KOPT-K1 (cell line): ENCODE results near the gene TMEM254.
"Not testable (repeated sequence)": the region's sequence is repeated elsewhere in the genome, so short reads cannot be mapped to it uniquely, and the experiment has no call there.

Source experiments
- H3K27ac ChIP-seq: fragments of 200-600 bp; sonication (generic); 2 replicates; pipeline ENCODE4 v1.5.1; 2016; ENCODE audit warnings: antibody characterized with exemption, mild to moderate bottlenecking, low read depth, low read length; ENCODE audit not compliant: poor library complexity, severe bottlenecking
- H3K36me3 ChIP-seq: fragments of 200-600 bp; sonication (generic); 2 replicates; pipeline ENCODE4 v1.5.1; 2017; ENCODE audit warnings: antibody characterized with exemption, mild to moderate bottlenecking, low read length, moderate library complexity; ENCODE audit not compliant: insufficient read depth
- H3K9me3 ChIP-seq: fragments of 200-600 bp; sonication (generic); 2 replicates; pipeline ENCODE4 v1.5.1; 2017; ENCODE audit warnings: antibody characterized with exemption, low read length, mild to moderate bottlenecking; ENCODE audit not compliant: insufficient read depth, poor library complexity, severe bottlenecking

Gene TMEM254

DNA sequence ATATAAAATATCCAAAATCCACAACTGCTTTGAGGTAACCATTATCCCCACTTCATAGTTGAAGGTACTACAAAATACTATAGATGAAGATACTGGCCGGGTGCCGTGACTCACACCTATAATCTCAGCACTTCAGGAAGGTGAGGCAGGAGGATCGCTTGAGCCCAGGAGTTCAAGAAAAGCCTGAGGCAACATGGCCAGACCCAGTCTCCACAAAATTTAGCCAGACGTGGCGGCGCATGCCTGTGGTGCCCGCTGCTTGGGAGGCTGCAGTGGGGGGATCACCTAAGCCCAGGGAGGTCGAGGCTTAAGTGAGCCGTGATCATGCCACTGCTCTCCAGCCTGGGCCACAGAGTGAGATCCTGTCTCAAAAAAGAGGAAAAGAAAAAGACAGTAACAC lies 21.7 kb downstream of the TMEM254 start:
- Histone ChIP-seq H3K27ac (no peak overlapping the region), H3K9me3 (no peaks in the 10 kb centered on the region), H3K36me3 (no peaks in the 10 kb centered on the region)

DNA sequence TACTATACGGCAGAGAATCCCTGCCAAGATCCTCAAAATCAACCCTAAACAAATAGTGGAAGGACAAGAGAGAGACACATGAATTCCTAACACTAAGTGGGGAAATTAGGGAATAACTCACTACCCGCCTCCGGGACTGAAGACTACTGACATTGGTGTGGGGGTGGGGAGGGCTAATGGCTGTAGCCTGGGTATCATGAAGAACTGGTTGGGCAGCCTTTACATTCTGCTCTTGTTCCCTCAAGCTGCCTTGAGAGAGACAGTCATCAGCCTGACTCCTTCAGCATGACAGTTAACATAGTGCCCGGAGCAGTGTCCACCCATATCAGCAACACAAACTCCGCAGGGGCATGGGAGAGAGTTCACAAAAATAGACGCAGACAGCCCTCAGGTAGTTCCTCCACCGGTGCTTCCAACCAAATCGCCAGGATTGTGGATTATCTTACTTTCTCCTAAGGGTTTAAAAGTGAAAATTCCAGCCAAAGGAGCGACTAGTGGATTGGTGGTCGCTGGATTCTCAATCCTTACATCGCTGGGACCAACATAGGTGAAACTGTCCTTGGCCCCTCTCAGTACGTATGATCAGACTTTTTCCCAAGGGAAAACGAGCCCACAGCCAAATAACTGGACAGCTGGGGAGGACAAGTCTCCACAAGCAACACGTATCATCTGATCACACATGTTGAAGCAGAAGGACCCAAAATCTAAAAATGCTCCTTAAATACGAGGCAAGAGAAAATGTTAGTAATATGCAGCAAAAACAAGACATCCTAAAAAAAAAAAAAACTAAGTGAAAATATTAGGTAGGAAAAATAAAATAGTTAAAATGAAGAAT lies 22.6 kb downstream of the TMEM254 start:
- no peaks in the 10 kb centered on the region for H3K9me3 ChIP-seq
- H3K27ac ChIP-seq = no peak overlapping the region
- no peaks in the 10 kb centered on the region for H3K36me3 ChIP-seq

DNA sequence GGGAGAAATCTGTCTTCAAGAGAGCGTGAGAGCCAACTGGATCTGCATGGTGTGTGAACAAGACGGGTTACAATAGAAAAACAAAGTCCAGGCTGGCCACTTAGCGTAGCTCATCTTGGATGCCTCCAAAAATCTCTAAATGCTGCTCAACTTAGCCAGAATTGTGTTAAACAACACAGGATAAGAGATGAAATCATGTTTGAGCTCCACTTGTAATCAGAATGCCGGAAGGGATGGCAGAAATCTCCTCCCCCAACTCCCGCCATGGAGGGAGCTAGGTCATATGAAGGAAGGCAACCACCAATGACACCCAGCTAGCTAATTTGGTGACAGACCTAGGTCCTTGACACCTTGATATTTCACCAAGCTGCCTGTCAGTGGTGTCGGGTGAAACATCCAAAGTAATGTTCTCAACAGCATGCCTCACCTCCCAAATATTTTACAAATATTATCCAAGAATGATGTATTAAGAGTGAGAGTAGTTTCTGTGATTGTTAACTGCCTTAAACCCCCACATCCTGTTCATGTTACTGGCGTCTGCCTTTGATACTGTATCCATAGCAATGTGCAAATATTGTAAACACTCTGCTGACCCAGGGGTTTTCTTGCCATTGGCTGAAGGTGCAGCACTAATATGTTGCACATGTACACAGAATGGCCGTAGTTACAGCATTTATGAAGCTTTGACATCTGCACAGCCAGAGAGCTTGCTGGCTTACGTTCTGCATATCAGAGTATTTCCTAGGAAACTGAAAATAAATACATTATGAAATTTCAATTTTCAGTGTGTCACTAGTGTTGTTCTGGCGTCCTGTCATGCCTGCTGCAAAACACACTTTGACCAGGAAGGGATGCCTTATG lies 25.8 kb downstream of the TMEM254 start:
- Histone ChIP-seq H3K36me3 (no peaks in the 10 kb centered on the region), H3K27ac (no peak overlapping the region), H3K9me3 (peaks cover 18% of the 10 kb centered on the region)

DNA sequence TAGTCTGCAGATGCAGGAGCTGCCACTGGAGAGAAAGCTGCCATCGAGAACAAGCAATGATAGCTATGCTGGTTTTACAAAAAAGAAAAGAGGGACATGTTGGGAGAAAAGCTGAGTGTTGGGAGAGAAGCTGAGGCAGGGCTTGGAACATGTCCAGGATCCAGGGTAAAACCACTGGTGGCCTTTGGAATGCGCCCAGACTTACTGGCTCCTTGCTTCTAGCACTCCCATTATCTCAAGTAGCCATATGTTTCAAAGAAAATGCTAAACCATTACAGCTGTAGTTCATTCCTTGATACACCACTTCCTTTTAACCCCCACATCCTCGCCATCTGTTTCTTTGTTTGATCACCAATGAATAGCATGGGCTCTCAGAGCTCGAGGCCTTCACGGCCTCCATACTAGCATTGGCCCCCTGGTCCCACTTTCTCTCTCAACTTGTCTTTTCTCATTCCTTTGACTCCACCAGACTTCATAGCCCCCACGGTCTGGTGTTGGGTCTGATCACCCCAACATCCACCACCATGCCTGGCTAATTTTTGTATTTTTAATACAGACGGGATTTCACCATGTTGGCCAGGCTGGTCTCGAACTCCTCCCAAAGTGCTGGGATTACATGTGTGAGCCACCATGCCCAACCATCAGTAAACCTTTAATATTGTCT lies 30.2 kb downstream of the TMEM254 start:
- peaks cover 27% of the 10 kb centered on the region for H3K9me3 ChIP-seq
- H3K27ac ChIP-seq = no peak overlapping the region
- no peaks in the 10 kb centered on the region for H3K36me3 ChIP-seq

DNA sequence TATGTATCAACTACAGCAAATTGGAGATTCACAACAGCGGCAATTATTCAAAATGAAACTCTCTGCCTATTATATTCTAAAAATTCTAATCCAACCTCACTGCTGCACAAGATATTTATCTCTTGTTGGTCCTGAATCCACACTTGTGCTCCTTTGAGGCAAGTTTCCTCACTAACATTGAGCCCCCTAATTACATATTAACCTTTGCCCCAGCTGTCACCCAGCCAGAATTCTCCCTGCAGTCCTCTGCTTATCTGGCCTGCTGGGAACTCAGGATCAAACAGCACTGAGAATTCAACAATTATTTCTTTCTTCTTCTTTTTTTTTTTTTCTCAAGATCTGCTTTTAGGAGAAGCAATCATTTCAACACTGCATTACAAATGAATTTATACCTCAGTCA lies 32.5 kb downstream of the TMEM254 start:
- H3K9me3 ChIP-seq = peaks cover 27% of the 10 kb centered on the region
- no peak overlapping the region for H3K27ac ChIP-seq

DNA sequence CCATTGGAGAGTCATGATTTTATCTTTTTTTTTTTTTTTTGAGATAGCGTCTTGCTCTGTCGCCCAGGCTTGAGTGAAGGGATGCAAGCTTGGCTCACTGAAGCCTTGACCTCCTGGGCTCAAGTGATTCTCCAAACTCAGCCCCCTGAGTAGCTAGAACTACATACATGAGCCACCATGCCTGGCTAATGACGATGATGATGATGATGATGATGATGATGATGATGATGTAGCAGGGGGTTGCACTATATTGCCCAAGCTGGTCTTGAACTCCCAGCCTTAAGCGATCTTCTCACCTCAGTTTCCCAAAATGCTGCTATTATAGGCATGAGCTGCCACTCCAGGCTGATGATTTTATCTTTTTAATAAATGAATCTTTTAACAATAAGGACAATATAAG lies 40.2 kb downstream of the TMEM254 start:
- Histone ChIP-seq H3K27ac (no peak overlapping the region), H3K9me3 (no peaks in the 10 kb centered on the region), H3K36me3 (no peaks in the 10 kb centered on the region)

More for the DNA sequence above, 32.5 kb downstream of the TMEM254 start:
- no peaks in the 10 kb centered on the region for H3K36me3 ChIP-seq

DNA sequence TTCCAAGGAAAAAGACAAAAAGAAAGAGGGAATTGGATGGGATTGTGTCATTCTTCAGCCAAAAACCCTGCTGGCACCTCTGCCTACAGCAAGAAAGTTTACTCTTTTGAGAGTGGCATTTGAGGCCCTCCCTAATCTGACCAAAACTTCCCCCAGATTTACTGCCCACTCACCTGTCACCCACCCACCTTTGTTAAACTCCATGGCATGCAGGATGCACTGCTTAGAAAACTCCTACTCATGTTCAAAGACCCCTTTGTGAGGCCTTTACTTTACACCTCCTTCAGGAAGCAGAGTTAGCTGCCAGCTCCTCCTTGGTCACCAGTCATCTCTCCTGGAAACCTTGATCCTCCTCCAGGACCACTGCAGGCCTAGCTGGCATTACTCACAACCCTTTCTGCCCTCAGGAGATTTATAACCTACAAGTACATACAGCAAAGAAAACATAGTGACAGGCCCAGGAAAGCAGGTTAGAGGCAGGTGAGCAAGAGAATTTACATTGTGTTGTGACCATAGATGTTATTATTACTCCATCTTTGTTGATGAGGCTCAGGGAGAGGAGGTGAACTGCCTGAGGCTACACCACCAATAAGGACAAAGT lies 43.7 kb downstream of the TMEM254 start:
- Histone ChIP-seq H3K27ac (no peak overlapping the region), H3K9me3 (no peaks in the 10 kb centered on the region), H3K36me3 (no peaks in the 10 kb centered on the region)

DNA sequence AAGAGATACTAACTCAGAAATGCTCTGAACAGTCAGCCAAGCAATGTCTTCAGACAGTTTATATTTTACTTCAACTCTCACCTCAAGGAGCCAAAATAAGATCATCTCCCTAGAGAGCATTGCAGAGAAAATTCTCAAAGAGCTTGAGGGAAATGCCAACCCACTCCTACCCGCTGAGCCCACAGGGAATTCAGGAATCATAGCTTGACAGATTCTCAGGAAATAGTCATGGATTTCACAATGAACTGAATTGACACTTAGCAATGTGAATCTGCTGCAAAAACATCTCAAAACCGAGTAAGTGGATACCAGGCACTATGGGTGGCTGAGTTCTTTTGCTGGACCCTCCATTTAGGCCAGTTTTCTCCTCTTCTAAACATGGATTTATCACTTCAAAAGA lies 44.3 kb downstream of the TMEM254 start:
- no peaks in the 10 kb centered on the region for H3K36me3 ChIP-seq
- H3K9me3 ChIP-seq = no peaks in the 10 kb centered on the region
- H3K27ac ChIP-seq = no peak overlapping the region

DNA sequence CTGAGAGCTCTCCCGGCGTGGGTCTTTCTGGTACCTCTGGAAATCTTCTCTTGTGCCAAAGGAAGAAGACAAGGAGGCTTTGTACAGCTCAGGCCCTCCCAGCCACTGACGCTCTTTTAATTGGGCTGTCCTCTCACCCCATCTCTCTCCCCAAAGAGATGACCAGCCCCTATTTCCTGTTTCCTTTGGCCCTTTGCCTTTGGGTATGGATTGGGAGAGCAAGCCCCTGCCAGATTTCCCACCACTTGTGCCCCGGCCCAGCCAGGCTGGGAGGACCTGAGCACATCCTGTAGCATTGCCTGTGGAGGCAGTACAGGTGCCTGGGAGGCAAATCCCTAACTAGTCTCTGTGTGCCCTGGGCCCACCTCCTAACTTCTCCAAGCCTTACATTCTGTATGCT lies 48.4 kb downstream of the TMEM254 start:
- no peak overlapping the region for H3K27ac ChIP-seq
- no peaks in the 10 kb centered on the region for H3K9me3 ChIP-seq
- H3K36me3 ChIP-seq = no peaks in the 10 kb centered on the region

DNA sequence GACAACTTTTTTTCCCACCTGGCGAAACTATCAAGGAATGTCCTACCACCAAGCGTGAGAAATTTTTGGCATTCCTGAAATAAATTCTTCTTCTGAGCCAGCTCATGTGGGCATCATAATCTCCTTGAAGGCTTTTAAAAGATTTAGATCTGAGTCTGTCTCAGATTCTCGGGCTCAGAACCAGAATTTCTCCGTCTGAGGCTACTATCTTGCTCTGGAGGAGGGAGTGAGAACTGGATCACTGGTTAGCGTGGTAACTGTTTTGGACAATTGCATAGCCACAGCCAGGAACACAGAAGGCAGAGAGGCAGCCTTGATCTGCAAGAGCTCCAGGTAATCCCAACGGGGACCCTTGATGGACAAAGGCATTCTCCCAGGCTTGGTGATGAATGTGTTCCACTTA lies 53.0 kb downstream of the TMEM254 start:
- H3K9me3 ChIP-seq = no peaks in the 10 kb centered on the region
- no peaks in the 10 kb centered on the region for H3K36me3 ChIP-seq
- H3K27ac ChIP-seq = no peak overlapping the region

DNA sequence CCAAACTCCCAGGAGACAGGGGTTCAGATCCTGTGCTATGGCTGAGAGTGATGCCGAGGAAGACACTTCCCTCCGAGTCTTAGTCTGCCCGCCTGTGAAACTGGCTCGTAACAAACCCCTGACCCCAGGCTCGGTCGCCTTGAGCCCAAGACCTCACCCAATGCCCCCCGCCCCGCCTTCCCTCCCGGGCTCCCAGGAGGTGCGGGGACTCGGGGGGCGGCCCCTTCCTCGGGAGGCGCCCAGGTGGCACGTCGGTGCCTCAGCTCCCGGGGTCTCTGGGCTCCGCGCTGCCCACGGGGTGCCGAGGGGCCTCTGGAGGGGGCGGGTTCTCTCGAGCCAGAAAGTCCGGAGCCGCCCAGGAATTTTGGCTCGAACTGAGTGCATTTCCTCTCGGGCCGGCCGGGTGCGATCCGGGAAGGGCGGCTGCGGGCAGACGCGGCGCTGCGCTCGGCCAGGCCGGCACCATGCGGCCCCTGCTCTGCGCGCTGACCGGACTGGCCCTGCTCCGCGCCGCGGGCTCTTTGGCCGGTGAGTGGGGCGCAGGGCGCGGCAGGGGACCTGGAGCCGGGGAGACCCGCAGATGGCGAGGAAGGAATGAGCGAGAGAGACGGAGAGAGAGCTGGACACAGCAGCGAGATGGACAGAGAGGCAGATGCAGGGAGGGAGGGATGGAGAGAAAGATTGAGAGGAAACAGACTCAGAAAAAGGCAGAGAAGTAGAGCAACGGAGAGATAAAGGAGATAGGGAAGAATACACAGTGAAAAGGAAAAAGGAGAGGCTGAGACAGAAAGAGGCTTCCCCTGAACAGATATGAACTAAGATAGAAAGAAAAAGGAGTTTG lies 54.1 kb downstream of the TMEM254 start, which contains the start of gene PLAC9:
TSS of gene PLAC9 (plus strand) at position 432 of the 841 bp plus-strand sequence. CDS start at position 465, 33 bp downstream.
- Histone ChIP-seq H3K36me3 (no peaks in the 10 kb centered on the region), H3K27ac (no peak within 1 kb of the TSS), H3K9me3 (no peaks in the 10 kb centered on the region)

DNA sequence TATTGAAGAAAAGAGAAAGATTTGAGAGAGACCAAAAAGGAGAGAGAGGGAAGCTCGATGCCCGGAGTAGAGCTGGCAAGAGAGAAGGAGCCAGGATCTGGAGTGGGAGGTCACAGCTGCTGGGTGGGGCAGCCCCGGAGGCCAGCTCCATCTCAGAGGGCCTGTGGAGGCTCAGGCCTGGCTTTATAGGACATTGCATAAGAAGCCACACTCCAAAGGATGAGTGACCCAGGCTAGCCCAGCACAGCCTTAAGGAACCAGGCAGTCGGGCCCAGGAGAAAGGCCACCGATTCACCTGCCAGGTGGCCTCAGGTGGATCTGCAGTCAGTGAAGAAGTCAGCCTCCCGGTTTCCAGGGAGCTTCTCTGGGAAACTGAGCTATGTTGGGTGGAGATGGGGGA lies 54.7 kb downstream of the TMEM254 start:
- Histone ChIP-seq H3K9me3 (no peaks in the 10 kb centered on the region), H3K27ac (no peak overlapping the region), H3K36me3 (no peaks in the 10 kb centered on the region)

DNA sequence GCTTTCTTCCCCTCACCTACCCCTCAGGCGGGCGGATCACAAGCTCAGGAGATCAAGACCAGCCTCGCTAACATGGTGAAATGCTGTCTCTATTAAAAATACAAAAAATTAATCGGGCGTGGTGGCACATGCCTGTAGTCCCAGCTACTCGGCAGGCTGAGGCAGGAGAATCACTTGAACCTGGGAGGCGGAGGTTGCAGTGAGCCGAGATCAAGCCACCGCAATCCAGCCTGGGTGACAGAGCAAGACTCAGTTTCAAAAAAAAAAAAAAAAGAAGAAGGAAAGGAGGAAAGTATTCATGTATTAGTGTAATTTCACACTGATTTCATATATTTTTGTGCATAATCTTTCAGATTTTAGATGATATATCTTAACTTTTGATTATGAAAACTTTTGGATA lies 55.2 kb downstream of the TMEM254 start:
- not testable (repeated sequence) for H3K27ac ChIP-seq, H3K9me3 ChIP-seq, H3K36me3 ChIP-seq

DNA sequence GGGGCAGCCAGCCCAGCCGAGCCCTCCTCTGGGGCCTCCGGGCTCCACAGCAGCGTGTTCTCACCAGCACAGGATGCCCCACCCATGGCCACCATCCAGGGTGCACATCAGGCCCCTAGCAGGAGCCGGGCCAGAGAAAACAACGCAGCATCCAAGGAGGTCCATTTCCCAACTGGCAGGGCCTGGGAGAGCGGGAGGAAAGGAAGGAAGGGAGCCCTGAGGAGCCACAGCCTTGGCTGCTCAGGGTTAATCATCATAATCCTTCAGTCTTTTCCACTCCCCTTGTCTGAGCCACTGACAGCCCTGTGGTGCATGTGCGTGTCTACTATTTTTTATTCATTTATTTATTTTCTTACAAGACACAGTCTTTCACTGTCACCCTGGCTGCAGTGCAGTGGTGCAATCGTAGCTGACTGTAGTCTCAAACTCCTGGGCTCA lies 57.7 kb downstream of the TMEM254 start:
- Histone ChIP-seq H3K27ac (no peak overlapping the region), H3K9me3 (no peaks in the 10 kb centered on the region), H3K36me3 (no peaks in the 10 kb centered on the region)
